GM12878 (cell line): ENCODE measurements around the gene CEP170B. TPM values are rescaled to one million over a fixed set of nuclear protein-coding genes. Genes with fewer than 3 reads are reported as not detected.
"Not testable (repeated sequence)": the region's sequence is repeated elsewhere in the genome, so short reads cannot be mapped to it uniquely, and the experiment has no call there.

Experiments used
- ATAC-seq: fragments of 200-7000 bp; cut with Tn5 transposase; 3 replicates; pipeline ENCODE4 v1.9.1; 2020; ENCODE audit warnings: mild to moderate bottlenecking, moderate library complexity
- BruUV-seq: library from RNA; stranded (reverse); fragments of 400-500 nt; replicated peaks from 2 replicates; lab custom pipeline; 2021; lab: Mats Ljungman, UMichigan
- CTCF ChIA-PET: fragments of 300-600 bp; sonication (Branson Sonifier 250); formaldehyde crosslinking; extraction: SDS; loops from one replicate; lab custom pipeline; 2021; ENCODE audit warnings: inconsistent platforms; lab: Yijun Ruan, JAX
- POLR2A ChIA-PET: fragments of 350-600 bp; formaldehyde crosslinking; extraction: SDS; loops from one replicate; lab custom pipeline; 2021; ENCODE audit warnings: inconsistent platforms; lab: Charles Lee
- RAD21 ChIA-PET: fragments of 300-600 bp; sonication (Branson Sonifier 250); formaldehyde crosslinking; loops from one replicate; lab custom pipeline; 2023; ENCODE audit warnings: antibody characterized with exemption; ENCODE audit not compliant: unreplicated experiment; lab: Charles Lee
- SMC1A ChIA-PET: fragments of 300-600 bp; sonication (Branson Sonifier 250); formaldehyde crosslinking; loops from one replicate; lab custom pipeline; 2023; ENCODE audit not compliant: unreplicated experiment, uncharacterized antibody; lab: Charles Lee
- DNase-seq: peaks from one replicate; pipeline ENCODE4 v3.0.0-alpha.2; 2011; ENCODE audit warnings: low read depth, low spot score
- FAIRE-seq: peaks from 3 replicates; lab custom pipeline; 2011; peaks lifted over from hg19 to GRCh38; lab: Jason Lieb, UNC
- H2AFZ ChIP-seq: 2 replicates; pipeline ENCODE4 v1.6.0; 2011; ENCODE audit warnings: low read depth, low read length, control low read depth; ENCODE audit not compliant: control insufficient read depth
- H3K27ac ChIP-seq: 2 replicates; pipeline ENCODE4 v1.5.1; 2011; ENCODE audit warnings: control low read depth; ENCODE audit not compliant: control insufficient read depth, insufficient read depth
- H3K27me3 ChIP-seq, 2 experiments: replicated peaks in 1 of 2; 2 replicates each; pipeline versions ENCODE4 v1.6.0 to v1.6.1; 2011; ENCODE audit warnings: low read length in 1 of 2; ENCODE audit not compliant: control insufficient read depth in 2 of 2, insufficient read depth in 2 of 2
- H3K36me3 ChIP-seq, 2 experiments: 2 replicates each; pipeline ENCODE4 v1.5.1; 2011; ENCODE audit warnings: low read length in 1 of 2; ENCODE audit not compliant: control insufficient read depth in 2 of 2, insufficient read depth in 2 of 2
- H3K4me1 ChIP-seq: 2 replicates; pipeline ENCODE4 v1.6.1; 2011; ENCODE audit warnings: mild to moderate bottlenecking, low read length, moderate library complexity, mixed read lengths; ENCODE audit not compliant: control insufficient read depth, insufficient read depth
- H3K4me2 ChIP-seq: 2 replicates; pipeline ENCODE4 v1.6.0; 2011; ENCODE audit warnings: control low read depth; ENCODE audit not compliant: control insufficient read depth, insufficient read depth
- H3K4me3 ChIP-seq: fragments of 200-600 bp; sonication (generic); 2 replicates; pipeline ENCODE4 v1.5.1; 2016
- H3K79me2 ChIP-seq: 2 replicates; pipeline ENCODE4 v1.6.0; 2011; ENCODE audit warnings: low read length; ENCODE audit not compliant: control insufficient read depth, insufficient read depth
- H3K9ac ChIP-seq: 2 replicates; pipeline ENCODE4 v1.8.0; 2011; ENCODE audit warnings: low read length, control low read depth, mixed read lengths; ENCODE audit not compliant: control insufficient read depth, insufficient read depth
- H3K9me3 ChIP-seq: replicated peaks from 3 replicates; pipeline ENCODE4 v1.5.1; 2011; ENCODE audit warnings: mild to moderate bottlenecking, low read length; ENCODE audit not compliant: control insufficient read depth, insufficient read depth
- H4K20me1 ChIP-seq: 2 replicates; pipeline ENCODE4 v1.6.0; 2011; ENCODE audit not compliant: control insufficient read depth, insufficient read depth
- ATF2 ChIP-seq: IDR thresholded peaks from 2 replicates; pipeline ENCODE4 v1.6.1; 2012; ENCODE audit warnings: low read length, inconsistent platforms
- BCLAF1 ChIP-seq: fragments of 450-650 bp; IDR thresholded peaks from 2 replicates; pipeline ENCODE4 v1.6.1; 2017; ENCODE audit warnings: antibody characterized with exemption, mild to moderate bottlenecking, moderate library complexity
- MEF2B ChIP-seq: fragments of 450-650 bp; IDR thresholded peaks from 2 replicates; pipeline ENCODE4 v1.6.1; 2018; ENCODE audit warnings: mild to moderate bottlenecking, moderate library complexity; ENCODE audit not compliant: partially characterized antibody, poor library complexity, severe bottlenecking
- MTA3 ChIP-seq: IDR thresholded peaks from 2 replicates; pipeline ENCODE4 v1.6.1; 2012; ENCODE audit warnings: low read length, inconsistent platforms, borderline replicate concordance
- RBBP5 ChIP-seq: fragments of 200-600 bp; sonication (generic); conservative IDR thresholded peaks from 2 replicates; pipeline ENCODE4 v1.6.1; 2016
- SREBF2 ChIP-seq: IDR thresholded peaks from 2 replicates; pipeline ENCODE4 v1.6.1; 2012; ENCODE audit warnings: mild to moderate bottlenecking, low read length
- TCF12 ChIP-seq: IDR thresholded peaks from 2 replicates; pipeline ENCODE4 v1.6.1; 2011; ENCODE audit warnings: low read depth, mild to moderate bottlenecking, low read length
- WGBS: methylation state at CpG from one replicate; pipeline ENCODE4 v1.1.6; 2016; ENCODE audit warnings: low lambda C conversion rate; ENCODE audit not compliant: insufficient replicate concordance, insufficient coverage; ENCODE audit errors: missing lambda C conversion rate; 5-methylcytosine and 5-hydroxymethylcytosine counted together
- in situ Hi-C: fragments of 300-500 bp; cut with MboI; formaldehyde crosslinking; loops from 9 replicates; pipeline ENCODE4 v1.14.3; 2018; ENCODE audit warnings: mixed read lengths
- intact Hi-C: fragments of 100-400 bp; cut with micrococcal nuclease; formaldehyde crosslinking; loops from one replicate; pipeline ENCODE4 v1.14.2; 2022; ENCODE audit not compliant: unreplicated experiment
- polyA plus RNA-seq, 11 experiments: library from polyadenylated mRNA; depleted of rRNA in 4 of 11; unstranded in 6 of 11; stranded (reverse) in 5 of 11; fragments of >200 nt; fragmentation: Nextera tagmentation in 4 of 11; fragmentation: Illumina TruSeq in 1 of 11; extraction: Ambion mirVana in 4 of 11; extraction: Trizol in 1 of 11; gene quantifications; 1 replicate in 1 of 11; 2 replicates in 10 of 11; pipeline versions ENCODE4 v1.2.1 to v1.2.3, GENCODE V29; 2011 to 2016; ENCODE audit warnings: inconsistent platforms in 2 of 11, missing spikeins in 2 of 11, low read depth in 1 of 11
- total RNA-seq, 4 experiments: library from RNA; depleted of rRNA in 3 of 4; stranded (reverse); fragments of >200 nt in 3 of 4; fragmentation: Illumina TruSeq in 1 of 4; extraction: Trizol in 1 of 4; gene quantifications; 2 replicates each; pipeline versions ENCODE4 v1.2.1 to v1.2.3, GENCODE V29; 2013 to 2021

Gene CEP170B
- total and polyA plus RNA-seq, 10 of the 15 experiments (the other 5 are each of a cell fraction or from before 2014, with no cell fraction given), result 0.01 to 0.44 (median 0.05) TPM; not detected in 4

GRCh38 chr14:104919152-104919992, 54.3 kb downstream of the CEP170B start:
- H3K27me3 ChIP-seq, RAD21 ChIA-PET, H3K4me3 ChIP-seq, H2AFZ ChIP-seq, H3K36me3 ChIP-seq, ATAC-seq, CTCF ChIA-PET, in situ Hi-C loops, H3K27ac ChIP-seq, intact Hi-C loops, FAIRE-seq, H4K20me1 ChIP-seq, BruUV-seq, H3K9me3 ChIP-seq, SMC1A ChIA-PET, H3K9ac ChIP-seq, DNase-seq, H3K4me2 ChIP-seq, H3K79me2 ChIP-seq, POLR2A ChIA-PET: not testable (repeated sequence)
- peaks cover 16% of the 10 kb centered on the region for H3K4me1 ChIP-seq
- peak; percentile 19 for TF ChIP-seq MEF2B
- 58% methylated on average over 12 of the region's 12 CpGs for WGBS

- BruUV-seq, result no TSS peak
- peak; percentile 41 for FAIRE-seq
- intact Hi-C loops, result no loop called here
- Histone ChIP-seq H3K9me3 (peaks cover 6% of the 10 kb centered on the region; the same call in 2 of the 3 replicates), H4K20me1 (no peaks in the 10 kb centered on the region), H3K9ac (no peak overlapping the region), H3K4me3 (no peak overlapping the region), H3K79me2 (no peaks in the 10 kb centered on the region), H2AFZ (no peak overlapping the region), H3K27ac (no peak overlapping the region), H3K4me1 (peaks cover 21% of the 10 kb centered on the region), H3K36me3 (no peaks in the 10 kb centered on the region), H3K27me3 (no peaks in the 10 kb centered on the region), H3K4me2 (no peak overlapping the region)
- SMC1A ChIA-PET, result no interaction called here
- no peak for DNase-seq
- RAD21 ChIA-PET, result no interaction called here
- 0% methylated on average over 3 of the region's 3 CpGs for WGBS
- POLR2A ChIA-PET, result no interaction called here
- CTCF ChIA-PET, result no interaction called here
- in situ Hi-C loops, result no loop called here
- no peak for ATAC-seq
- TF ChIP-seq MTA3 (no peak), BCLAF1 (no peak), RBBP5 (no peak), TCF12 (no peak), ATF2 (no peak), SREBF2 (no peak)
These were observed 54.9 kb downstream of the CEP170B start for GRCh38 chr14:104919993-104920315.
